ENCODE data around the gene C1orf94. TPM values are rescaled to one million over a fixed set of nuclear protein-coding genes. Genes with fewer than 3 reads are reported as not detected.

Gene C1orf94
- total RNA-seq, 1 donor from 2014 or later: not detected

DNA sequence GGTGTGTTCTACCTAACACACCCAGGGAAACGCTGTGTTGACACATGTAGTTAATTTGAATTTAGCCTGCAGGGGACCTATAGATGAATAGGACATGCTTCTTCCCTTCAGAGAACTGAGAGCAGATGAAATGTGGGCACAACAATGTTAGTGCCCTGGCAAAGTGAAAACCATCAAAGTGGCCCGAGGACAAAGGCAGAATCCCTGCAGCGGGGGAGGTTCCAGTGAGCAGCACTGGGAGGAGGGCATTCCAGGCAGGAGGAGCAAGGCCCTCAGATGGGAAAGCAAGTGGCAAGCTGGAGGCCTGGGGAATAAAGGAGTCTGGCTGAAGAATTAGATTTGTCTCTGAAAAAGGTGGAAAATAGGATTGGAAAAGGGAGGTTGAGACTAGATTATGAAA is 37.2 kb downstream of the C1orf94 start:
- intact Hi-C loops (cut with DNase I): no loop called here
- DNase-seq (ENCODE audit: low spot score) (no peak), ATAC-seq (no peak)

DNA sequence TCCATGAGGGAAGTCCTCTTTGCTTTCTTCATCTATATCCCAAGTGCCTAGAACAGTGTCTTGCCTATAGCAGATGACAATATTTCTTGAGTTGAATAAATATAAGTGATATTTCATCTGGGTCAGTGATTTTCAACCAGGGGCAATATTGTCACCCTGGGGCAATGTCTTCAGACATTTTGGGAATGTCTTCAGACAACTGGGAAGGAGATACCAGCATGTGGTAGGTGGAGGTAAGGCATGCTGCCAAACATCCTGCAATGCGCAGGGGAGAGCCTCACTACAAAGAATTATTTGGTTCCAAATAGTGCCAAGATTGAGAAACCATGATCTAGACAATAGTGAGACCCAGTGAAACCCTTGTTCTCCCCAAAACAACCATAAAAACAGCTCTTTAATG is 54.7 kb downstream of the C1orf94 start:
- DNase-seq (ENCODE audit: low spot score) (no peak), ATAC-seq (no peak)
- intact Hi-C loops (cut with DNase I): no loop called here

DNA sequence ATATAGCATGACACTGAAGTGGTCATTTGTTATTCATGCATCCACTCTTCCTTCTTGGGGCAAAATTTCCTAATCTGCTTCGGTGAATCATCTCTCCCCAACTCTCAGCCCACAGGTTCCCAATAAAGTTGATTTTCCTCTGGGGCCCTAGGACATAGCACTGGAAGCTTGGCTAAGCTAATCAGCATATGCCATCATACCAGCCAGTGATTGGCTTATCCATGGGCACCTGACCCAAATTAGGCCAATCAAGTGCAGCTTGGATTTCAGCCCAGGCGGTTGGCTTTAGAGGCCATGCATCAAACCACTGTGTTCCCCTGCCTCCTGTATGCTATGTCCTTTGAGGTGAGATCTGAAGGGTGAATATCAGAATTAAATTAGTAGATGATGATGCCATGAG is 58.9 kb downstream of the C1orf94 start:
- no peak for DNase-seq (ENCODE audit: low spot score)
- intact Hi-C loops (cut with DNase I): no loop called here
- no peak for ATAC-seq

DNA sequence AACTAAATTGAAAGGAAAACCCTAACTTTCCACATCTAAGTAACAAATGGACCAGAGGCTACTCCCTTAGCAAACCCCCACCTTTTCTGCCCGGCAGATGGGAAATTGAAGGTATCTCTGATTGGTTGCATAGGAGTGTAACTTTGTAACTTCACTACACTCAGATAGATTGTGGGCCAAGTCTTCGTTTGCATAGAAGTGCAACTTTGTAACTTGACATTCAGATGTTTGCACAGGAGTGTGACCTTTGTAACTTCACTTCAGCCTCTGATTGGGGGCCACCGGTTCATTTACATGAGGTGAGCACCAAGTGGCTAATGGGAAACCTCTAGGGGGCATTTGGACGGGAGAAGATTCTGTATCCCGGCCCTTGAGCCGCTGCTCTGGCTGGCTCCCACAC is 59.4 kb downstream of the C1orf94 start:
- no peak for DNase-seq (ENCODE audit: low spot score)
- intact Hi-C loops (cut with DNase I): no loop called here
- ATAC-seq: no peak

DNA sequence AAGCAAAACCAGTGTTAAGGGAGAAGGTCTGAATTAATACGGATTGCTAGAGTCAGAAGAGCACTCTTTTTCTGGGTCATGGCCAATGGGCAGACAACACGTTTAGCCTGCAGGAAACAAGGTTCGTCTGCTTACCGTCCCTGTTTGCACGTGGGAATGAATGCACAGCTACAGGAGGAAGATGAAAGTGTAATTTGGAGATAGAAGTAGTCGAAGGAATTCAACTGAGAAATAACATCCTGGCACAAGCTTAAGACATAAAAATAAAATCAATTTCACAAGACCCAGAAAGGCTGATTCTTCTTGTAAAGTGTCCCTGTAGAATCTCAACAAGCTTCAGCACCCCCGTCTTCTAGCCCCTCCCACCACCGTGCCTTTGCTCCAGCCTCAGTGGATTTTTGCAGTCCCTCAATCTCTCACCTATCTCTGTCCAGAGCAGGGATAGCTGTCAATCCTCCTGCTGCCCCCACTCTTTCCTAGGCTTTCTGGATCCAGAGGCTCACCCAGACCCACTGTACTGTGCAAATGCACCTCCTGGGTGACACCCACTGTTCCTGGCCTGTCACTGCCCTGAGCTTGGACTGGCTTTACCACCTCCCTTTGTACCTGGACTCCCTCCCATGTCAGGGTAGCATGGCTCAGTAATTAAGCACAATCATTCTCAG is 60.6 kb downstream of the C1orf94 start:
- intact Hi-C loops (cut with DNase I): no loop called here
- ATAC-seq (no peak), DNase-seq (ENCODE audit: low spot score) (no peak)

DNA sequence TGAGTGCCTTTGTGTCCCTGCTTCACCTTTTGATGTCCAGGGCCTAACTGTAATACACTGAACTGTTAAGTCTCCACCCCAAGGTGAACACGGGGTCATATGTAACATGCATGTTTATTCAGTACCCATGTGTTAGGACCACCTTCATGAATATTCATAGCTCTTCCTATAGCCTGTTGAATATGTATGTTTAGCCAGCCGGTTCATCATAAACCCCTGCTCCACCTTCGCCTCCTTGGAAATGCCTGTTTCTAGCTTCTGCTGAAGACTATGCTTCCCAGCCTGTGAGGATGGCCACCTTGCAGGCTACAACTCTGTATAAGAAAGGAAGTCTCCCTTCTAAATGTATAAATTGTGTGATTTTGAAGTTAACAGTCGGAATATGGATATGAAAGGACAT is 69.3 kb downstream of the C1orf94 start:
- no peak for ATAC-seq
- intact Hi-C loops (cut with DNase I): no loop called here
- no peak for DNase-seq (ENCODE audit: low spot score)

DNA sequence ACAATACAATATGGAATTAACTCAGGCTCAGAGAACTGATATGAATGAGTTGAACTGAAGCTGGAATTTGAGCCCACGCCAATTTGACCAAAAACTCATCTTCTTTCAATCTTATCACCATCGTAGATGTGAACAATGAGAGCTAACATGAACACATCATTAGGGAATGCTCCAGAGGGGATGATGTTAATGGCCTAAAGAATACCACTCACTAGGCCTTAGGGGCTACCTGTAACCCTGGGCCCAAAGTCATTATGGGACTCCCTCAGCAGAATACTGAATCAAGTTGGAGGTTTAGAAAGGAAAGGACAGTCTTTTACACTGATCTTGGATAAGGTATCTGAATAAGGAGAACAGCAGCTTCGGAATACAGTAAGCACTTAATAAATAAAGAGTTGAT is 73.6 kb downstream of the C1orf94 start:
- intact Hi-C loops (cut with DNase I): no loop called here
- ATAC-seq (no peak), DNase-seq (ENCODE audit: low spot score) (no peak)

DNA sequence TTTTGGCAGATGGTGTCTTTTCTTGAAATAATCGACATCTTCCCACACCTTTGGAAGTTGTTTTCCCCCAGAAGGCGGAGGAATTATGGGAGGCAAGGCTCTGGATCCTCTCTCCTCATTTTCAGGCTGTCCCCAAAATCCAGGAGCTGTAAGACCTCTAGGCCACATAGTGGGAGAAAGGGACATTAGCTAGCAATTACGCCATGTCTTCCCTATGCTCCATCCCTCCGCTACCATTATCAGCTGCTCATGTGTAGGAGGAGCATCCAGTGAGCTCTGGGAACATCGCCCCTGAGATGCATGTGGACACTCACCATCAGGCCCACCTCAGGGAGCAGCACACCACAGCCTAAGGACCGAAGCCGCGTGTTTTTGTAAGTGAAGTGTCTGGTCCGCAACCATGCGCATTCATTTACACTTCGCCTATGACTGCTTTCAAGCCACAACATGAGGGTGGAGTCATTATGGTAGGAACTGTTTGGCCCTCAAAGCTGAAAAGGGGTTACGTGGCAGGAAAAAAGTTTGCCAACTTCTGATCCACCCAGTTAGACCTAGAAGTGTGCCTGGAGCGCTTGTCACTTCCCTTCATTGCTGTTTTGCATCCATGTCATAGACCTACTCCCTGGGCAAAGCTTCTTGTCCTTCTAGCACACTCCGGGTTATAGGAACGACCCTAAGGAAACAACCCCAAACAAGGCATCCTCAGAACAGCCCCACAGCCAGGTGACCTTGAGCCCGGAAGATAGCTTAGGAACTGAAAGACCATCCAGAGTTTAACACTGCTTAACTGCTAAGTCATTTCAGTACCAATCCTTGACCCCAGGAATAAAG is 85.5 kb downstream of the C1orf94 start:
- DNase-seq (ENCODE audit: low spot score) (no peak), ATAC-seq (no peak)
- intact Hi-C loops (cut with DNase I): no loop called here

DNA sequence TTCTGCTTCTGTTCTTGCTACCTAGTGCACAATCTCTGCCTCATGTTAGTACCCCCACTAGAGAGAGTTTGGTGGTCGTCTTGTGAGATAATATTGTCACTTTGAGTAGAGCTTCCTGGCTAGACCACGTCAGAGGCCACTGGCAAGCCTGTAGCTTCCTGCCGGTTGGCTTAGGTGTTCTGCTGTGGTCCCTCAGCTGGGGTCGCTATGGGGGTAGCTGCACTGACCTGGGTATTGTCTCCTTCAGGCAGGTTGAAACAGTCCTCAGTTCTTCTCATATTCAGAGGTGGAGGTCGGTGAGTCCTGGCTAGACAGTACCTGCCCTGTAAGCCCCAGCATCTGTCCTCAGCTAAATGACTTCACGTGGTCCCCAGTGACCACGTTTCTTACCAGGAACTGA is 86.2 kb downstream of the C1orf94 start:
- no peak for DNase-seq (ENCODE audit: low spot score)
- intact Hi-C loops (cut with DNase I): no loop called here
- ATAC-seq: no peak

DNA sequence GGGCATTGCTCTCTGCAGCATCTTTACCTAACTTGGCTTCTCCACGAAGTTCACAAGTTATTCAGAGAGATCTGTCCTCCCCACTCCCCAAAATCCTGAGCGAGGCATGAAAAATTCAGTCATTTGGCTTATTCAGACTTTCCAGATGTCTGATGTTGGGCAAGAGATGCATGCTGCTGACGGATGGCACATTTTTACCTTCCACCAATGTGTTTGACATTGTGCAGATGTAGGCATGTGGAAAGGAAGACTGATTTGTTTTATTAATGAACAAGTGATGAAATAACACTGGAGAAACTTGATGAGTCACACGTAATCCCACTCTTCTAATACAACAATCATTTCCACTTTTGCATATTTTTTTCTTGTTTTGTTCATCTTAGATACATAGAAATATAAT is 86.7 kb downstream of the C1orf94 start:
- DNase-seq (ENCODE audit: low spot score) (no peak), ATAC-seq (no peak)
- intact Hi-C loops (cut with DNase I): no loop called here

DNA sequence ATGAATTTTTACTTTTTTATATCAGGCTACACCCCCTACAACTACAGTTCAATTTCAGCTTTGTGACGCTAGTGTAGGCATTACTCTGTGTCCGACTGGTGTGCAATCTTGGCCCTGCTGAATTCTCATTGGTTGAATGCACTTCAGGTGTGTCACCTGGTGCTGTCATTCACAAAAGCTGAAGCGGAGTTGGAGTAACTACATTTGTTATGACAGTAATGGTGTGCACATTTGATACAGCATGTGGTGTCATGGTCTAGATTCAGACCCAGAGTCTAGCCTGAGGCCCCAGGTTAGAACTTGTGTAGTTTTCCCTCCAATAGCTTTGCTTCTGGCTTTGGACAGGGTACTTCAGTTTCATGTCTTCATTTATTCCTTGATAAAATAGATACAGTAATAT is 88.7 kb downstream of the C1orf94 start:
- ATAC-seq (no peak), DNase-seq (ENCODE audit: low spot score) (no peak)
- intact Hi-C loops (cut with DNase I): no loop called here

DNA sequence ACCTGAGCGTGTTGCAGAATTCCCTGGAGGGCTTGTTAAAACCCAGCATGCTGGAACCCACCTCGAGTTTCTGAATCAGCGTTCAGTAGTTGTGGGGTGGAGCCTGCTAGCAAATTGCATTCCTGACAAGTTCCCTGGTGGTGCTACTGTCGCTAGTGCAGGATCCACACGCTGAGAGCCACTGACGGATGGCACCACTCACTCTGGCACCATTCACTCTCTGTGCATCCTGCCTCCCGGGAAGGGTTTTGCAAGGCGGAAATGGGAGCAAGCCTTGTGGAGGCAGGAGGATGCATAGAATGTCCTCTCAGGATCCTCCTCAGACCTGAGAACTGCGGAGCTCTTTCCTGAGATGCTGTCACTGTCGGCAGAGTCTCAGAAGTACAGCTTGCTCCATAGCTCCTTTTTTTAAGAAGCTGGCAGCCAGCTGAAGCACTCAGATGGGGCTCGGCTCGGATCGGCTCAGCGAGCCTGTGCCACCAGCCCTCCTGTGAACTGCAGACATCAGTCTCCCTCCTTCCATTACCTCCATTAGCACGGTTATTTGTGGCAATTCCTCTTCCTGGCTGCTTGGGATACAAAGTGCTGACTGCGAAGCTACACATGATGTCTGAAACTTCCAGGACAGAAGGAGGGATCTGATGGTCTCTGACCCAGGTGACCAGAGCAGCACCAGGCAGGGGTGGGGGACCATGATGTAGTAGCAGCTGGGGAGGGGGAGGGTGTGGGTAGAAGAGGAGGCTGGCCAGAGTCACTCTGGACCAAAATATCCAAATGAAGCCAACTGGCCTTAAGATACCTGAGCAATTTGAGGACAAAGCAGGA is 89.6 kb downstream of the C1orf94 start:
- ATAC-seq (no peak), DNase-seq (ENCODE audit: low spot score) (no peak)
- intact Hi-C loops (cut with DNase I): no loop called here

DNA sequence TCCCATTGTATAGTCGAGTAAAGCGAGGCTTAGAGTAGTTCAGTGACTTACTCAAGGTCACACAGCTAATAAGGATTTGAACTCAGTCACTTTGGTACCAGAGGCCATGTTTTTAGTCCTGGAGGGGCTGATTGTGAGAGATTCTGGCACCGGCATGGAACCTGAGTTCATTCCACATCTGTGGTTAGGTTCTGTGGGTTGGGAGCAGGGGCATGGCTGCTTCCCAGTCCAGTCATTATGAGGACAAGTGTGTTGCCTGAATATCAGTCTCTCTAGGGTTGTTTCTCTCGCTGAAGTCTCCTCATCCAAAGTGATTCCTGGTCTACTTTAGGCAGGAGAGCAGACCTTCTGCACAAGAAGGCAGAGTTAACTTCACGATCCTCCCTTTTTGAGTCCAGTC is 90.6 kb downstream of the C1orf94 start:
- intact Hi-C loops (cut with DNase I): no loop called here
- DNase-seq (ENCODE audit: low spot score): no peak
- no peak for ATAC-seq

DNA sequence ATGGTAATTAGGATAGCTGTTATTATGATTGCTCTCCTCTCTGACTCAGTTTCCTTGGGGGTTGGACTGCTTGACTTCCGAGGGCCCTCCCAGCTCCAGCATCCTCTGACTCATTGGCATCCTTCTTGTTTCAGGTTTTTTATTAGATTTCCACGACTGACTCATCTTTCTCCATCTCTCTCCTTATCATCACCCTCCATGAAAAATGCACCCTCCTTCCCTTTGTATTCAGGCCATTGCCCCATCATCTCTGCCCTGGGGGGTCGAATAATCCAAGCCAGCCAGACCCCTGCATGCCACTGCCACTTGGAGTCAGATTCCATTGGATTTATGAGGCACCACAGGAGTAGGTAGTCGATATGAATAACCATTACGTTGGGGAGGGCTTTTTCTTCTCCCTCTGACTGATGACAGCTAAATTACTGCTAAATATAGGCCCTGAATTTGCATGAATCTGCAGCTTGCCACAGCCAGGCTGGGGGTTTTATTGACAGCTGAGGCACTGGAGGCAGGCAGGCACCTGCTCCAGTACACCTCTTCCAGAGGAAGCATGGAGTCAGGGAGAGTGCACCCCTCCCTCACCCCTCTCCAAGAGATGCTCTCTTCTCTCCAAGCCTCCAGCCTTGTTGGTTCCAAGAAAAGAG is 91.7 kb downstream of the C1orf94 start:
- no peak for ATAC-seq
- intact Hi-C loops (cut with DNase I): no loop called here
- DNase-seq (ENCODE audit: low spot score): no peak

Other genes starting within 250 kb of the C1orf94 start
- gene CSMD2, start 11.7 kb upstream of the C1orf94 start, total RNA-seq: 1.5 TPM

Measured in sciatic nerve (tissue), 2 donors.